ENCODE results near the gene SMIM1. TPM values are rescaled to one million over a fixed set of nuclear protein-coding genes. Genes with fewer than 3 reads are reported as not detected.
A peak's percentile ranks its signal among the peaks of the same experiment; 100 is the strongest.

The SMIM1 gene
- total RNA-seq, 2 experiments from 2014 or later, result 3.8 to 4.3 TPM

GRCh38 chr1:3770047-3770765 lies 2.3 kb upstream of the SMIM1 start:
- no peak for DNase-seq (ENCODE audit: low spot score)
- ChIA-PET CTCF (ENCODE audit: unreplicated experiment) (no interaction called here), POLR2A (no interaction called here)
- Histone ChIP-seq H3K4me3 (ENCODE audit: low read depth, low read length, poor library complexity, severe bottlenecking) (no peak overlapping the region), H3K4me1 (ENCODE audit: insufficient read depth, low read length, poor library complexity, severe bottlenecking) (peaks cover 15% of the 10 kb centered on the region), H2AFZ (ENCODE audit: low read length) (no peak overlapping the region), H3K27ac (ENCODE audit: low read depth, low read length, poor library complexity, severe bottlenecking) (no peak overlapping the region), H4K20me1 (ENCODE audit: insufficient read depth, low read length) (no peaks in the 10 kb centered on the region), H3K9me3 (ENCODE audit: low read length) (no peaks in the 10 kb centered on the region), H3K36me3 (ENCODE audit: insufficient read depth, low read length) (no peaks in the 10 kb centered on the region), H3K4me2 (ENCODE audit: low read length) (no peak overlapping the region), H3K79me2 (ENCODE audit: insufficient read depth, low read depth, low read length) (no peaks in the 10 kb centered on the region), H3K9me2 (ENCODE audit: insufficient read depth, low read length) (no peaks in the 10 kb centered on the region)
- BruUV-seq (replicated peaks), result no TSS peak
- intact Hi-C loops (cut with micrococcal nuclease; ENCODE audit: unreplicated experiment), result loop anchor here (5.0 kb wide), 1 partner anchor 132 kb away; the partner anchor contains the start of gene C1orf174
- TF ChIP-seq CTCF (conservative IDR thresholded peaks at IDR 0.05; ENCODE audit: low read length), result no peak
- TF ChIP-seq EZH2phosphoT487 (IDR thresholded peaks at IDR 0.05; ENCODE audit: borderline replicate concordance, low read depth, low read length), result no peak

- no peak overlapping the region for H3K27ac ChIP-seq (ENCODE audit: low read depth, low read length, poor library complexity, severe bottlenecking)
- ChIA-PET POLR2A (no interaction called here), CTCF (ENCODE audit: unreplicated experiment) (interaction anchor here (0.6 kb wide), 1 partner anchor 16 kb away, joined by 4 read pairs; no protein-coding TSS in a partner anchor)
- no TSS peak for BruUV-seq (replicated peaks)
- no peak for DNase-seq (ENCODE audit: low spot score)
- H3K4me3 ChIP-seq (ENCODE audit: low read depth, low read length, poor library complexity, severe bottlenecking), result peak overlapping the region; percentile 72
- no peaks in the 10 kb centered on the region for H3K36me3 ChIP-seq (ENCODE audit: insufficient read depth, low read length)
- no peak for TF ChIP-seq CTCF (conservative IDR thresholded peaks at IDR 0.05; ENCODE audit: low read length)
- TF ChIP-seq EZH2phosphoT487 (IDR thresholded peaks at IDR 0.05; ENCODE audit: borderline replicate concordance, low read depth, low read length), result no peak
- intact Hi-C loops (cut with micrococcal nuclease; ENCODE audit: unreplicated experiment), result loop anchor here (5.0 kb wide), 1 partner anchor 131 kb away; the partner anchor contains the start of gene C1orf174
- peak overlapping the region; percentile 95 for H3K4me2 ChIP-seq (ENCODE audit: low read length)
- H3K9me3 ChIP-seq (ENCODE audit: low read length), result no peaks in the 10 kb centered on the region
- H2AFZ ChIP-seq (ENCODE audit: low read length), result peak overlapping the region; percentile 79; the same call in 1 of the 2 replicates
- H3K9me2 ChIP-seq (ENCODE audit: insufficient read depth, low read length), result no peaks in the 10 kb centered on the region
- H3K79me2 ChIP-seq (ENCODE audit: insufficient read depth, low read depth, low read length), result no peaks in the 10 kb centered on the region
- no peaks in the 10 kb centered on the region for H4K20me1 ChIP-seq (ENCODE audit: insufficient read depth, low read length)
- peaks cover 22% of the 10 kb centered on the region for H3K4me1 ChIP-seq (ENCODE audit: insufficient read depth, low read length, poor library complexity, severe bottlenecking)
Observed at GRCh38 chr1:3771108-3772026, 1.2 kb upstream of the SMIM1 start.

All from OCI-LY7 (cell line).